Glomerular endothelial cell (primary cell): ENCODE data around the gene ADRA2B. TPM values are rescaled to one million over a fixed set of nuclear protein-coding genes. Genes with fewer than 3 reads are reported as not detected.

Source experiments
- DNase-seq: peaks from one replicate; pipeline ENCODE4 v3.0.0-alpha.2; 2011; ENCODE audit warnings: low read depth, low spot score; ENCODE audit errors: extremely low read depth
- total RNA-seq: library from RNA; depleted of rRNA; stranded (reverse); fragments of >200 nt; gene quantifications from 2 replicates; pipeline ENCODE4 v1.2.3, GENCODE V29; 2015

The ADRA2B gene
- total RNA-seq, 1 donor from 2014 or later: not detected

- DNase-seq: no peak
Measured at GRCh38 chr2:96119389-96119751, 3.0 kb upstream of the ADRA2B start.

GRCh38 chr2:96118698-96119388 lies 2.5 kb upstream of the ADRA2B start:
- no peak for DNase-seq

DNA sequence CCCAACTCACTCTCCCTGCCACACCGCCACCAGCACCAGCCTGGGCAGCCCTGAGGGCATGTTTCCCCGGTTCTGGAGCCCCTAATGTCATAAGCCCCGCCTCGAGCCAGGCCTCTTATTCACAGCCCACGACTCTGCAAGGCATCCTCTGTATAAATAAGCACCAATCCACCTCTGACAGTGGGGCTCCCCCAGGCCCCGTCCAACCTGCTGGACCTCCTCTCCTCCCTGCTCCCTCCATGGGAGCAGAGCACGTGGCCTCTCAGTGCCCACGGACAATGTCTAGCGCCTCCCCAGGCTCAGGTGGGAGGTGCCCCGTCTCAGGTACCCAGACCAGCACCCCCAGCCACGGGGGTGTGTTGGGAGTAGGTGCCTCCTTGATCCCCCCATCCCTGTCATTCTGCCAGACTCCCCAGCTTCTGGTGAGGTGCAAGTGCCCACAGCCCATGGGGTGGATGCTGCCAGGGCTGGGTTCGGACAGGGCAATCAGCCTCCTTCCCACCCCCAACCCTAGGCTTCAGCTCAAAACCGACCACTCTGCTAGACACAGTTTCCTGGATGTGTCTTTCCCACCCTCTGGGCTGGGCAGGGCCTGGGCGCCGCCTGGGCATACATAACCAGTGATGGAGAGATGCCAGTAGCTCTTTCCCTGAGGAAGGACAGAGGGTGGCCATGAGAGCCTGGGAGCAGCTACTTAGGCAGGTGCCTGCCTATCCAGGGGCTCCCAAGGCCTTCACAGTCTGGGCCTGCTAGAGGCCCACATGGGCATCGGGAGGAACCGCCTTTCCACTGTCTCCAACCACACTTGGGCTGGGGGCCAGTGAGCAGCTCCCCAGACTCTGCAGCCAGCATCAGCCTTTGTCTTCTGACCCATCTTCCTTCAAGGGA lies 1.6 kb upstream of the ADRA2B start:
- DNase-seq: no peak

- no peak for DNase-seq
Measured at GRCh38 chr2:96116879-96117533, 635 bp upstream of the ADRA2B start.

GRCh38 chr2:96115631-96116423 lies 544 bp downstream of the ADRA2B start:
- no peak for DNase-seq

- DNase-seq: no peak
Measured at GRCh38 chr2:96114903-96115581, 1.3 kb downstream of the ADRA2B start.

DNA sequence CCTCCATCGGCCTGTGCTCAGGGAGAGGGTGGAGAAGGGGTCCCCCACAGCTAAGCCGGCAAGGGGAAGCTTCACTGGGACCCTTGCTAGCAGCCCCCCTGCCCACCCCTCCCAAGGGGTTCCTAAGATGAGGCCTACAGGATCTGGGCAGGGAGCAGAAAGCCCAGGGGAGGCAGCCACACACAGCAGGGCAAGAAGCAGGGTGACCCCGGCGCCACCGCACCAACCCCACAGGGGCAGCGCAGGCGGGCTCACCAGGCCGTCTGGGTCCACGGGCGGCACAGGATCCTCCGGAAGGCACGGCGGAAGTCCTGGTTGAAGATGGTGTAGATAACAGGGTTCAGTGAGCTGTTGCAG lies 1.8 kb downstream of the ADRA2B start:
- no peak for DNase-seq

DNA sequence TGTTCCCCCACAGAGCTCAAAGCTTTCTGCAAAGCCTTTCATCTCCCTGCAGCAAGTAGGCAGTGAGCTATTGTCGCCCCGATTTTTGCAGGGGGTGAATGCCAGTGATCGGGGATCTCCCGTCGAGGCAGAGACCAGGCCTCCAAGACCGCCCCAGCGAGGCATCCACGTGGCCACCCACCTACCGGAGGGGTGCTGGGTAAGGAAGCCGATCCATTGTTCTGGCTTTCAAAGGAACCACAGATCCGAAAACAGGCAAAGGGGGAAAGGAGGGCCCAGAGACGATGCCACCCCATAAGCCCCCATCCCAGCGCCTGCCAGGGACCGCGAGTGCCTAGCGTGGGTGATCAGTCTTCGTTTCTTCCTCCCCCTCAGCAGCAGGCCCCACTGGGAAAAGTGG lies 2.4 kb downstream of the ADRA2B start:
- DNase-seq: no peak

GRCh38 chr2:96113367-96113677 lies 3.0 kb downstream of the ADRA2B start:
- no peak for DNase-seq

GRCh38 chr2:96112501-96113366 lies 3.6 kb downstream of the ADRA2B start:
- DNase-seq: no peak

GRCh38 chr2:96111823-96112500 lies 4.4 kb downstream of the ADRA2B start:
- no peak for DNase-seq

DNA sequence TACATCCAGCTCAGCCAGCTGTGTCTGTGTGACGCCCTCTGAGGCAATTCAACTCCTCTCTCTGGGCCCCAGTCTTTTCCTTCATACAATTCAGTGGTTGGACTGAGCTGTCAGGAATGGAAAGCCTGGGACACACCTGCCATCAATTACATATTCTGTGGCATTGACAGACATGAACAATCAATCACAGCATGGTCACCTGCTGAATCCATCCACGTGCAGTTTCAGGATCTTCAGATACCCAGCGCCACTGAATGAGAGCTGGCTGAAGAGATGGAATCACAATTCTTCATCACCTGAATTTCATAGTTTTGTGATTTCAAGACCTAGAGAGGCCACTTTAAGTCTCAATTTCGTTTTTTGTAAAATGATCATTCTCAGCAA lies 5.1 kb downstream of the ADRA2B start:
- DNase-seq: no peak

- DNase-seq: no peak
Measured at GRCh38 chr2:96110621-96111256, 5.6 kb downstream of the ADRA2B start.

DNA sequence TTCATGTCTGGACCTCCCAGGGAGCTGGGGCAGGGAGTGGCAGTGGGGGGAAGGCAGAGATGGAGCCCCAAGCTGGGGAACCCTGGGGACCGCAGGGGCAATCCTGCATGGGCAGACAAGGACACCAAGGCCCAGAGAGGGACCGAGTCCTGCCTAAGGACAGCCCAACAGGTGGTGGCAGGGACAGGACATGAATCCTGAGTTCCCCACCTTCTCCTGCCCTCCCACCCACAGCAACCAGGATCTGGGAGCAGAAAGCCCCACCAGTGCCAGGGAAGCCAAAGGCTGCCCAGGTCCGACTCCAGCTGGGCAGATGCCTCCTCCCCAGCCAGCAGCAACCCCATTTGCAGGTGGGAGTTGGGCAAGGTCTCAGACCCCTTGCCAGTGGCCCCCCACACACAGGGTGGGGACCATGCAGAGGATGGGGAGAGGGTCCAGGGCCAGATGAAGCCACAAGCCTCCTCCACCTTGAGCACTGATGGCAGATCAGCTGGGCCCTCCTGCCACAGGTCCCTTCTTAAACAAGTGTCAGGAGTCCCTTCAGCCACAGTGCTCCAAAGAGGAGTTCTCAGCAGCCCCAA lies 6.3 kb downstream of the ADRA2B start:
- DNase-seq: no peak

GRCh38 chr2:96109361-96109680 lies 7.0 kb downstream of the ADRA2B start:
- DNase-seq: no peak

- DNase-seq: no peak
Measured at GRCh38 chr2:96108541-96109360, 7.6 kb downstream of the ADRA2B start.

DNA sequence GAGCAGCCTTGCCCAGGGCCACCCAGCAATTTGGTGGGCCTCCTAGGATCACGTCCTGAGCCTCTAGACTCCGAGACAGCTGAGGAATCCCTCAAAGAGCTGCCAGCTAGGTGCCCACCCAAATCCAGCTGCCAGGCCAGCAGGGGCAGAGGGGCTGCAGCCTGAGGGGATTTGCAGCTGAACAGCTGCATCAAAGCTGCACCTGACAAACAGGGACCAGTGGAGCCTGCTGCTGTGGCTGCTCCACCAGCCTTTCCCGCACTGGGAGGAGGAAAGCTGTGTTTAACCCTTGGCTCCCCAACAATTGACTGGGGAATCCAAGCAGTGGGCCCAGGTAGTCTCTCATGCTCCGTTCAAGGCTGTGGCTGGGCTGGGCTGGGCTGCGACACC lies 8.2 kb downstream of the ADRA2B start:
- no peak for DNase-seq

GRCh38 chr2:96107708-96108065 lies 8.7 kb downstream of the ADRA2B start:
- DNase-seq: no peak
